ENCODE data around the gene CDH13.

DNA sequence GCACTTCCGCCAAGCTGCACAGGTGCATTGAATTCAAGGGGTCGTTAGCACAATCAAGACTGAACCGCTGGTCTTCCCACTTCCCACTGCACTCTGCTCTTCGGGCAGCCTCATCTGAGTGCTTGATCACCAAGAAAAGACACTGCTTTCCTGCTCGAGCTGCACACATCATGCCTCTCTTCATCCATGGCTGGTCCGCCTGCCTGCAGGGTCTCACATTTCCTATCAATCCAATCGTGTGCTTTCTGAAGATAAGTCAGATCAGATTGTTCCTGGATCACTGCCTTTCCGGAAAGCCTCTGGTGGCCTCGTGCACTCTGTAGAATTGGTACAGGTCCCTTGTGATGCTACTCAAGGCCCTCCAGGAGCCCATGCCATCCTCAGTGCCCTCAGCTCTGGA is 1150.2 kb downstream of the CDH13 start:
- TF ChIP-seq MAFK (IDR thresholded peaks at IDR 0.05; ENCODE audit: low read depth, low read length) (no peak), TAF1 (IDR thresholded peaks at IDR 0.05; ENCODE audit: low read depth, low read length) (no peak), POLR2A (IDR thresholded peaks at IDR 0.05; ENCODE audit: control extremely low read depth in 1 of 2, low read depth in 2 of 2, low read length in 2 of 2) (no peak), NANOG (IDR thresholded peaks at IDR 0.05; ENCODE audit: insufficient read depth, low read depth, low read length, poor library complexity, severe bottlenecking) (no peak), KDM1A (IDR thresholded peaks at IDR 0.05; ENCODE audit: borderline replicate concordance, low read length) (no peak), TAF7 (optimal IDR thresholded peaks at IDR 0.05; ENCODE audit: borderline replicate concordance, low read depth, low read length) (no peak), HDAC2 (IDR thresholded peaks at IDR 0.05; ENCODE audit: borderline replicate concordance in 1 of 2, low read depth in 2 of 2, low read length in 2 of 2) (no peak), TEAD4 (IDR thresholded peaks at IDR 0.05; ENCODE audit: low read depth, low read length) (no peak)
- TF ChIP-seq, protein P1, sequence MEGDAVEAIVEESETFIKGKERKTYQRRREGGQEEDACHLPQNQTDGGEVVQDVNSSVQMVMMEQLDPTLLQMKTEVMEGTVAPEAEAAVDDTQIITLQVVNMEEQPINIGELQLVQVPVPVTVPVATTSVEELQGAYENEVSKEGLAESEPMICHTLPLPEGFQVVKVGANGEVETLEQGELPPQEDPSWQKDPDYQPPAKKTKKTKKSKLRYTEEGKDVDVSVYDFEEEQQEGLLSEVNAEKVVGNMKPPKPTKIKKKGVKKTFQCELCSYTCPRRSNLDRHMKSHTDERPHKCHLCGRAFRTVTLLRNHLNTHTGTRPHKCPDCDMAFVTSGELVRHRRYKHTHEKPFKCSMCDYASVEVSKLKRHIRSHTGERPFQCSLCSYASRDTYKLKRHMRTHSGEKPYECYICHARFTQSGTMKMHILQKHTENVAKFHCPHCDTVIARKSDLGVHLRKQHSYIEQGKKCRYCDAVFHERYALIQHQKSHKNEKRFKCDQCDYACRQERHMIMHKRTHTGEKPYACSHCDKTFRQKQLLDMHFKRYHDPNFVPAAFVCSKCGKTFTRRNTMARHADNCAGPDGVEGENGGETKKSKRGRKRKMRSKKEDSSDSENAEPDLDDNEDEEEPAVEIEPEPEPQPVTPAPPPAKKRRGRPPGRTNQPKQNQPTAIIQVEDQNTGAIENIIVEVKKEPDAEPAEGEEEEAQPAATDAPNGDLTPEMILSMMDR (IDR thresholded peaks at IDR 0.05; ENCODE audit: control extremely low read depth in 1 of 3, insufficient read depth in 1 of 3, low read depth in 1 of 3, low read length in 3 of 3): no peak
